Stomach (tissue), 9 donors: ENCODE measurements around the gene IPCEF1. TPM values are rescaled to one million over a fixed set of nuclear protein-coding genes. Genes with fewer than 3 reads are reported as not detected.

Experiments used
- DNase-seq, 2 donors: peaks; one replicate each; pipeline versions ENCODE4 v3.0.0 to v3.0.0-alpha.2; 2013 to 2019
- H3K27ac ChIP-seq, 5 donors: fragments of 200-600 bp in 4 of 5; sonication (generic) in 4 of 5; one replicate each; pipeline ENCODE4 v1.5.1; 2013 to 2019; ENCODE audit warnings: mild to moderate bottlenecking in 1 of 5, moderate library complexity in 1 of 5
- H3K27me3 ChIP-seq, 3 donors: fragments of 200-600 bp; sonication (generic); one replicate each; pipeline ENCODE4 v1.5.1; 2017 to 2019; ENCODE audit warnings: mixed run types in 1 of 3
- H3K36me3 ChIP-seq, 4 donors: fragments of 200-600 bp; sonication (generic); 1 replicate in 3 of 4; 2 replicates in 1 of 4; pipeline ENCODE4 v1.5.1; 2016 to 2019
- H3K4me1 ChIP-seq, 4 donors: fragments of 200-600 bp; sonication (generic); one replicate each; pipeline ENCODE4 v1.5.1; 2016 to 2019
- H3K4me3 ChIP-seq, 4 donors: fragments of 200-600 bp; sonication (generic) in 3 of 4; one replicate each; pipeline ENCODE4 v1.5.1; 2016 to 2019; ENCODE audit warnings: mild to moderate bottlenecking in 1 of 4
- H3K9me3 ChIP-seq, 4 donors: fragments of 200-600 bp; sonication (generic); one replicate each; pipeline ENCODE4 v1.5.1; 2016 to 2019
- EP300 ChIP-seq: sonication (generic); formaldehyde crosslinking; IDR thresholded peaks from one replicate; pipeline ENCODE4 v1.6.1; 2017; ENCODE audit warnings: antibody characterized with exemption
- POLR2A ChIP-seq, 4 donors: fragments of 450-650 bp; IDR thresholded peaks; one replicate each; pipeline ENCODE4 v1.6.1; 2016; ENCODE audit warnings: antibody characterized with exemption in 4 of 4, control low read depth in 2 of 4, mild to moderate bottlenecking in 1 of 4, moderate library complexity in 1 of 4
- POLR2AphosphoS5 ChIP-seq, 3 donors: sonication (generic); formaldehyde crosslinking; IDR thresholded peaks; one replicate each; pipeline ENCODE4 v1.6.1; 2016; ENCODE audit warnings: antibody characterized with exemption in 3 of 3
- WGBS, 5 donors: extraction: QIAGEN DNeasy Blood & Tissue Kit in 3 of 5; methylation state at CpG; one replicate each; pipeline versions ENCODE4 v1.1.5 to v1.1.7; 2013 to 2018; 5-methylcytosine and 5-hydroxymethylcytosine counted together
- intact Hi-C: fragments of 100-400 bp; cut with DNase I; formaldehyde crosslinking; loops from one replicate; pipeline ENCODE4 v1.15.1; 2023; ENCODE audit warnings: low total_unique reads
- polyA plus RNA-seq, 3 donors: library from polyadenylated mRNA; stranded (reverse); fragments of 200-250 nt; gene quantifications; one replicate each; pipeline ENCODE4 v1.2.3, GENCODE V29; 2013
- total RNA-seq, 5 donors: library from RNA; depleted of rRNA; stranded (reverse); fragments of >200 nt; gene quantifications; one replicate each; pipeline versions ENCODE4 v1.1.0 to v1.2.3, GENCODE V29; 2014 to 2016
- TF ChIP-seq, protein P1 (sequence below), 7 experiments: fragments of 450-650 bp in 4 of 7; fragments of 200-600 bp in 3 of 7; sonication (generic) in 3 of 7; IDR thresholded peaks; one replicate each; pipeline ENCODE4 v1.5.1; 2016 to 2019; ENCODE audit warnings: antibody characterized with exemption in 7 of 7, control low read depth in 2 of 7, mild to moderate bottlenecking in 1 of 7
- donor health status: healthy with polysubstance abuse.
- donor health status: Bipolar disorder and iron deficiency.
- donor health status: healthy.

IPCEF1 gene
- total and polyA plus RNA-seq, 8 donors: under 0.01 to 47.1 (median 1.4) TPM; not detected in 2

DNA sequence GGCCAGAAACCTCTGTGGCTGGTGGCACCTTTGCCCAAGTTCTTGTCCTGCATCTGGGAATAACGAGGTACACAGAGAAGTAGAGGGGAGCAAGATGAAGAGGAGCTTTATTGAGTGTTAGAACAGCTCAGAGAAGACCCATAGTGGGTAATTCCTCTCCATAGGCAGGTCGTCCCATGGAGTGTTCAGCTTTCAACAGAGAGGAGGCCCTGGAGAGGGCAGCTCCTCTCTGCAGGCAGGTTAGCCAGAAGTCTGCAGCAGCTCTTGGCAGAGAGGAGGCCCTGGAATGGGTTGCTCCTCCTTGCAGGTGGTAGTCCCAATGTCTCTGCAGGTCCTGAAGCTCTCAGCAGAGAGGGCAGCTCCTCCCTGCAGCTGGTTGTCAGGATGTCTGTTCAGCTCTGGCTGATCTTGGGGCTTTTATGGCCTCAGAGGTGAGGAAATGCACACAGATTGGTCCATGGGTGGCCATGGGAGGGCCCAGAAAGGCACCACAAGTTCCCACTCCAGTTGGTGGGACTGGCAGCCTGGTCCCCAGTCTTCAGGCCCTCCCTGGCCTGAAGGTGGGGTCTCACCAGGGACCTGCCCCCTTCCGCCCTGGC is 89.0 kb downstream of the IPCEF1 start:
- TF ChIP-seq POLR2AphosphoS5 (IDR thresholded peaks at IDR 0.05): no peak
- TF ChIP-seq, protein P1, sequence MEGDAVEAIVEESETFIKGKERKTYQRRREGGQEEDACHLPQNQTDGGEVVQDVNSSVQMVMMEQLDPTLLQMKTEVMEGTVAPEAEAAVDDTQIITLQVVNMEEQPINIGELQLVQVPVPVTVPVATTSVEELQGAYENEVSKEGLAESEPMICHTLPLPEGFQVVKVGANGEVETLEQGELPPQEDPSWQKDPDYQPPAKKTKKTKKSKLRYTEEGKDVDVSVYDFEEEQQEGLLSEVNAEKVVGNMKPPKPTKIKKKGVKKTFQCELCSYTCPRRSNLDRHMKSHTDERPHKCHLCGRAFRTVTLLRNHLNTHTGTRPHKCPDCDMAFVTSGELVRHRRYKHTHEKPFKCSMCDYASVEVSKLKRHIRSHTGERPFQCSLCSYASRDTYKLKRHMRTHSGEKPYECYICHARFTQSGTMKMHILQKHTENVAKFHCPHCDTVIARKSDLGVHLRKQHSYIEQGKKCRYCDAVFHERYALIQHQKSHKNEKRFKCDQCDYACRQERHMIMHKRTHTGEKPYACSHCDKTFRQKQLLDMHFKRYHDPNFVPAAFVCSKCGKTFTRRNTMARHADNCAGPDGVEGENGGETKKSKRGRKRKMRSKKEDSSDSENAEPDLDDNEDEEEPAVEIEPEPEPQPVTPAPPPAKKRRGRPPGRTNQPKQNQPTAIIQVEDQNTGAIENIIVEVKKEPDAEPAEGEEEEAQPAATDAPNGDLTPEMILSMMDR (IDR thresholded peaks at IDR 0.05): no peak
- TF ChIP-seq EP300: no peak
- no peak for TF ChIP-seq POLR2A (IDR thresholded peaks at IDR 0.05)
- WGBS, 5 donors: 81 to 88% (median 84%) methylated on average over 3 of the region's 3 CpGs
- no peak for DNase-seq

DNA sequence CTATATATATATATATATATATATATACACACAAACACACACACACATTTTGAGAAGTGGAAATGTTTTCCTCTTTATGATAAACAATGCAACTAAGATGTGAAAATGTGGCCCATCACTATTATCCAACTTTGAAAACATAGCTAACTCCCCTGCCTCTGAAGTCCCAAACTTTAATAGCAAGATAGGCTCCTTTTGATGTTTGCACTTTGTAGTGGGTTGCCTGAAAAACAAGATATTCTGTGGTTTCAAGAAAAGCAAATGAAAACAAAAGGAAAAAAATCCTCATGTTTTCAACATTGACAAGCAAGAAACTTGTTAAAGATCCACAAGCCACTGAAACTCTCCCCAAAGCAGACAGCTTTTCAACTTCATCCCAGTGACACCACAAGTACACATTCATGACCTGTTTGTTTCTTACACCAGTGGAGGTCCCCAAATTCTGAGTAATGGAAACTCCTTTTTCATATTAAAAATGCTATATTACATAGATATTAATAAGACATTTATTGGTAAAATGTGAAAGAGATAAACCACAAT is 90.0 kb downstream of the IPCEF1 start:
- Histone ChIP-seq H3K27me3 (no peaks in the 10 kb centered on the region), H3K4me3 (no peak overlapping the region), H3K36me3 (no peaks in the 10 kb centered on the region), H3K9me3 (no peaks in the 10 kb centered on the region), H3K4me1 (no peaks in the 10 kb centered on the region), H3K27ac (no peak overlapping the region)
- DNase-seq: no peak
- intact Hi-C loops: no loop called here
- TF ChIP-seq POLR2AphosphoS5 (IDR thresholded peaks at IDR 0.05) (no peak), POLR2A (IDR thresholded peaks at IDR 0.05) (no peak), EP300 (no peak)
- TF ChIP-seq, protein P1 (IDR thresholded peaks at IDR 0.05): no peak

More for the DNA sequence above, 89.0 kb downstream of the IPCEF1 start:
- Histone ChIP-seq H3K4me3 (no peak overlapping the region), H3K36me3 (no peaks in the 10 kb centered on the region), H3K27ac (no peak overlapping the region), H3K4me1 (no peaks in the 10 kb centered on the region), H3K9me3 (no peaks in the 10 kb centered on the region), H3K27me3 (no peaks in the 10 kb centered on the region)
- intact Hi-C loops: no loop called here

DNA sequence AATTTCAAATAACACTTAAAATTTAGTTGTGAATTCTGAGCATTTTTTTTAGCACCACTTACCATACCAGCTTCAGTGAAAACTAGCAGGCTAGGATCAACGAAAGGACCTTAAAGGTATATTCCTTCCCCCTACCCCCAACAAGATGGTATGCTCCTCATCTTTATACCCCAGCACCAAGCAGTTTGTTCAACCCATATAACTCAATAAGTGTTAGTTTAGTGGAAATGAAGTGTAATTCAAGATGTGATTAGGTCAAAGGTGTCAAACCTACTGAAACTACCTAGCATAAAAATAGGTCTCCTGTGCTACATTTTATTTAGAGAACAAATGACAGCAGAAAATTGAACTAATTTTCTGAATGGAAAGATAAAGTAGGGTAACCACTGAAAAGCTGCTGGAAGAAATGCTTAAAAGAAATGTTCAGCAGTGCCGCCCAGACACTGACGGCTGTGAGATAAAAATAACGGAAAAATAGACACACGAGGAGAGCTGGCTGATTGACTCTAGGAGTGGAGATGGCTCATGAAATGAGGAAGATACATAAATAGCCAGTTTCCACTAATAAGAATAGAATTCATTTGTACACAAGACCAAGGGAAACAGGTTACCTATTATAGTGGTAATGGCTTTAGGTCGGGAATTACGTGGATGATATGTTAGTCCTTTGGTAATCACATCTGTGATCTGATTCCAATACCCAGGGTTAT is 94.8 kb downstream of the IPCEF1 start:
- H3K4me1 ChIP-seq: peaks cover 0 to 15% (median 1%) of the 10 kb centered on the region in 4 donors
- no peaks in the 10 kb centered on the region for H3K27me3 ChIP-seq
- no peaks in the 10 kb centered on the region for H3K9me3 ChIP-seq
- 84 to 93% (median 88%) methylated on average over 7 of the region's 7 CpGs for WGBS, 5 donors
- intact Hi-C loops: no loop called here
- H3K27ac ChIP-seq: no peak overlapping the region
- TF ChIP-seq POLR2A (IDR thresholded peaks at IDR 0.05): no peak
- no peak for TF ChIP-seq POLR2AphosphoS5 (IDR thresholded peaks at IDR 0.05)
- TF ChIP-seq, protein P1 (IDR thresholded peaks at IDR 0.05): no peak
- TF ChIP-seq EP300: no peak
- no peak for DNase-seq
- H3K4me3 ChIP-seq: no peak overlapping the region
- H3K36me3 ChIP-seq: no peaks in the 10 kb centered on the region

DNA sequence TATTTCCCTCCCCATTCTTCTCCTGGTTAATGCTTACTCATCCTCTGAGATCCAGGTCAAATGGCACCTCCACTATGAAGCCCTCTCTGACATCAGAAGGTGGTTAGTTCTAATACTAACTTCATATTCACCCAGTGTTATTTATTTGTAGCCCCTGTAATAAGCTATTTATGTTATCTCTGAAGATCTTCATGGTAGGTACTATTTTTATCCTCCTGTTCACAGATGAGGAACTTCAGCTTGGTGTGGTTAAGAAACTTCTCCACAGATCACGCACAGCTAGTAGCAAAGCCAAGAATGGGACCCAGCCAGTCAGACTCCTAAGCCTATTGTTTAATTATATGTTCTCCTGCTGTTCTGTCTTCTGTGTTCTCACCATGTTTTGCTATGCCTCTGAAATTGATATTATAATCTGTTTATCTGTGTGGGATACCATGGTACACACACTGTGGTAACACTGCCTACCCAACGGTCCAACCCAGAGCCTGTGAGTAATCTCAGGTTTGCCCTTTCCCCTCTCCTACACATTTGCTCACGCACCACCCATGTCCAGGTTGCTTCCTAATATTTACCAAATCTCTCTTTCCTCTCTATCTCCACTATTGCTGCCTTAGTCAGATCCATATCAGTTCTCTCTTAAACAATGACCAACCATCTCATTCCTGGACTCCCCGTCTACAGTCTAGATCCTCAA is 98.4 kb downstream of the IPCEF1 start:
- TF ChIP-seq POLR2AphosphoS5 (IDR thresholded peaks at IDR 0.05): no peak
- TF ChIP-seq EP300: no peak
- Histone ChIP-seq H3K36me3 (no peaks in the 10 kb centered on the region), H3K9me3 (peaks cover 0 to 4% (median 0%) of the 10 kb centered on the region in 4 donors), H3K27me3 (no peaks in the 10 kb centered on the region), H3K27ac (no peak overlapping the region), H3K4me3 (no peak overlapping the region), H3K4me1 (peaks cover 0 to 15% (median 1%) of the 10 kb centered on the region in 4 donors)
- no peak for DNase-seq
- WGBS, 5 donors: 31 to 52% (median 37%) methylated on average over 4 of the region's 4 CpGs
- intact Hi-C loops: no loop called here
